HuH-7 (cell line): ENCODE measurements around the gene MSL3.

Experiments
- DNase-seq: peaks from one replicate; pipeline ENCODE4 v3.0.0; 2011; ENCODE audit warnings: low spot score

Gene MSL3

GRCh38 chrX:11759461-11760311 lies 1.6 kb downstream of the MSL3 start:
- peak; percentile 67 for DNase-seq

GRCh38 chrX:11760958-11761357 lies 2.9 kb downstream of the MSL3 start:
- DNase-seq = no peak

- no peak for DNase-seq
Measured at GRCh38 chrX:11764602-11765067, 6.6 kb downstream of the MSL3 start.

- DNase-seq = no peak
Measured at GRCh38 chrX:11765449-11765848, 7.4 kb downstream of the MSL3 start.

DNA sequence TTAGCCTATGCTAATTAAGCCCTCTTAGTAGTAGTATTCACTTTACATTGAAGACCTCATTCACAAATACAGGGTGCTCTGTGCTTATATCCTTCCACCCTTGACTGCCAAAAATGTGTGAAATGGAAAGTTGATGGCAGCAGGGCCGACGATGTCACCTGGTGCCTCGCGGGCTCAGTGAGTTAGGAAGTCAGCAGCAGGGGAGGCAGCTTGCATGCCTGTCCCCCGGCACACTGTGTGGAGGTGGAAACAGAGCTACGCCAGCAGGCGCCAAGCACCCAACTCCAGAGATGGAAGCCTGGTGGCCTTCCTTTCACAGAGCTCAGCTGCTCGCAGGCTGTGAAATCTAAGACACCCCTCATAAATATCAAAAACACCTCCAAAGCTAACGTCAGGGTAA lies 8.4 kb downstream of the MSL3 start:
- no peak for DNase-seq

- no peak for DNase-seq
Measured at GRCh38 chrX:11768039-11768438, 10.0 kb downstream of the MSL3 start.

DNA sequence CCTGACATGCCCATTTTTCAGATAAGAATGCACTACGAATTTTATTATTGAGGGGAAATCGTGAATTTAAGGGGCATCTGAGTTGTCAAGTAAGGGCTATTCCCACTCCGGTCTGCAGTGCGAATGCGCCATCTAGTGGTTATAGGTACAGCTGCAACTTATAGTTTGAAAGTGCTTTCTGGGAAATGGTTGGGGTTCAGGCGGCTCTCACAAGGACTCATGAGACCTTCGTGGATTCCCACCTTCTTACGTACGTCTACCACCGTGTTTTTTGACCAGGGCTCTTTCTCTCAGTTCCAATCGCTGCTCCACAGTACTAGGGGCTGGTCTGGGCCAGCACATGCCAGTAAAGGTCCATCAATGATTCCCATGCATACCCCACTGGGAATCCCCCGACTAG lies 12.3 kb downstream of the MSL3 start:
- DNase-seq = peak; percentile 28

DNA sequence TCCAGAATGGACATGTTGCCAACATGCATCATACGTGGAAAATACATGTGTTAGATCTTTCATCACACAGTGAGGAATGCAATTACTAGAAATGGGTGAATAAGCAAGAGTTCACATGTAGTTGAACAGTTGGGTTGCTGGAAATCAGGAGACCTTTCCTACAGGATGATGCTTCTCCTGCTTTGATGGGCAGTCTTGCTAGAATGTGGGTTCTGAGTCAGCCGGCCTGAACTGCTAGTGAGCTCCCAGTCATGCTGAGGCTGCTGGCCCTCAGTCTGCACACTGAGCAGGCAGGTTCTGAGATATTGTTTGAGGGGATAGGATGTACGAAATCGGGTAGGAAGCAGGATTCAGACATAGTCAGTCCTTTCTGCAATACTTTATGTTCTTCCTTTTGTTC lies 20.2 kb downstream of the MSL3 start:
- DNase-seq = no peak

DNA sequence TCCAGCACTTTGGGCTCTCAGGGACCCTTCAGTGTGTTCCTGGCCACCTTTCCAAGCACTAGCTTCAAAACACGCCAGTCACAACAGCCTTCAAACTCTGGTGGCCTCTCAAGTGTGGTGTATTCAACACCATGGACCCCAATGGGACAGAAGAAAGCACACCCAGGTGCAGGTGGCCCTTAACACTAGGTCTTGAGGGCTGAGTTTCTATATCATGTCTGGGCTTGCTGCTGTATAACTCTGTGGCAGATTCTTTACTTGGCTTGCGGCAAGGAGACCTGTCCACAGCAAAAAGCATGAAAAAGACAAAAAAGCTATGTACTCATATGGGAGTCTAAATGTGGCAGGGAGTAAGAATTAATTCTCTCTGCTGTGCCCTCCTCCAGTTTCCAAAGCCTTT lies 23.1 kb downstream of the MSL3 start:
- no peak for DNase-seq

DNA sequence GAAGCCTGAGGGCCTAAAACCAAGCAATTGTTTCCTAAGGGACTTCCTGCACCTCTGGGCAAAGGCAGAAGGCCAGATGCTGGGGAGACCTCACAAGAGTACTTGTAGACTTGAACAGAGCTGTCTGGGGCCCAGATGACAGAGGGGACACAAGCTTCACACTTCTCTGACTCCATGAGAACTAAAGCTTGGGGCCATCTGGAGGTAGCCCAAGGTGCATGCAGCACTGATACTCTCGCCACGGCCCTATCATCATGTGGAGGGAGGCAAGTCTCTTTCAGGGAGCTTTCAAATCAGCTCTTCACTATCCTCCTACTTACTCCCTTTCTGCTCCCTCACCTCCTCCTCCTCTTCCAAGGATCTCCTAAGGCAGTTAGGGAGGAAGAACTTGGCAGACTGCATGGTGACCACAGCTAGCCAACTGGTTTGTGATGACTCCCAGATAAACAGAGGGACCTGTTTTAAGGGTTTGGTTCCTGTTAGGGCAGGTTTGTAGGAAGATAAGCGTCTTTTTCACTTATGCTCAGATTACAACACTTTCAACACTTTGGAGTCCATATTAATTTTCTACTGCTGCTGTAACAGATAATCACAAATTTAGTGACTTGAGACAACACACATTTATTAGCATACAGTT lies 23.8 kb downstream of the MSL3 start:
- no peak for DNase-seq

DNA sequence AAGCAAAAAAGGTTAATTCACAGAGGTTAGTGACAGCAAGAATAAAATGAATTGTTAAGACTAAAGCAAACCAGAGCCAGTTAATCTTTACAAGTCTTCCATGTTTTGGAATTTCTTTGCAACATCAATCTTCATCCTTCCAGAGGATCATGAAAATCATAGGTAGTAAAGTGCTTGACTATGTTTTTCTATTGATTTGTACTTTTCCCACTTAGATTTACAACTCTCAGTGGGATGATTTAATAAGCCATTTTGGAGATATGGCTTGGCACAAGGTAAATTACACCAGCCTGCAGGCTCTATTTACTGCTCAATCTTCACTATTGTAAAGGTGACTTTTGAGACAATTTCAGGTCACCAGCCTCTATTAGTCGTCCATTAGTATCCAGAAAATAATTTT lies 26.5 kb downstream of the MSL3 start:
- DNase-seq = no peak

DNA sequence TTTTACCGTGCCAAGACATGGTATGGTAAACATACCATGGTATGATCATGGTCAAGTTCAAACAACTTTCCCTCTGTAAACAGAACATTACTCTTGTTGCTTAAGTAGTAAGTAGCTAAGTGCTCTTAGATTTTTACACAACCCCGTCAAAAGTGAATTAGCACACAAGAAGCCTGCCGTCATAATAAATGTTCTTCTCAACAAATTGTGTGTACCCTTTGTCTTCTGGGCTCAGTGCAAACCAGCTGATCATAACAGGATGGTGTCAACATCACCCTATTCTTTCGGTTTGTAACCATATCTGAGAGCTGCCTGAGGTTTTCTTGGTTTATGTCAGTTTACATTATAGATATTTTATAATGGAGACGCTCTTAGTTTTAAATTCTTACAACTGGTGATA lies 28.8 kb downstream of the MSL3 start:
- no peak for DNase-seq

GRCh38 chrX:11787564-11787963 lies 29.5 kb downstream of the MSL3 start:
- peak; percentile 5 for DNase-seq

- DNase-seq = no peak
Measured at GRCh38 chrX:11789809-11790208, 31.8 kb downstream of the MSL3 start.

GRCh38 chrX:11791090-11791489 lies 33.1 kb downstream of the MSL3 start:
- no peak for DNase-seq

DNA sequence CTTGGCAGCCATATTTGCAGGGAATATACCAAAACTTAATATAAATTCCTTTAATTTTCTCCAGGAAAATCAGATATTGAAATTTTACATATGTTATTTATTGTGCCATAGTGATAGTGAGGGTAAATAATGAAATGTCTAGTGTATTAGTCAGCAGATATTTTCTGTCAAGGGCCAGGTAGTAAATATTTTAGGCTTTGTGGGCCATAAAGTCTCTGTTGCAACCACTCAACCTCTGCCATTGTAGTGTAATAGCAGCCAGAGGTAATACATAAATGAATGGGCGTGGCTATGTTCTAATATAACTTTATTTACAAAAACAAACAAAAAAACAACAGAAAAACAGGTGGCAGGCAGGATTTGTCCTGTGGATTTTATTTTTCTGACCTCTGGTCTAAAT lies 33.5 kb downstream of the MSL3 start:
- no peak for DNase-seq

DNA sequence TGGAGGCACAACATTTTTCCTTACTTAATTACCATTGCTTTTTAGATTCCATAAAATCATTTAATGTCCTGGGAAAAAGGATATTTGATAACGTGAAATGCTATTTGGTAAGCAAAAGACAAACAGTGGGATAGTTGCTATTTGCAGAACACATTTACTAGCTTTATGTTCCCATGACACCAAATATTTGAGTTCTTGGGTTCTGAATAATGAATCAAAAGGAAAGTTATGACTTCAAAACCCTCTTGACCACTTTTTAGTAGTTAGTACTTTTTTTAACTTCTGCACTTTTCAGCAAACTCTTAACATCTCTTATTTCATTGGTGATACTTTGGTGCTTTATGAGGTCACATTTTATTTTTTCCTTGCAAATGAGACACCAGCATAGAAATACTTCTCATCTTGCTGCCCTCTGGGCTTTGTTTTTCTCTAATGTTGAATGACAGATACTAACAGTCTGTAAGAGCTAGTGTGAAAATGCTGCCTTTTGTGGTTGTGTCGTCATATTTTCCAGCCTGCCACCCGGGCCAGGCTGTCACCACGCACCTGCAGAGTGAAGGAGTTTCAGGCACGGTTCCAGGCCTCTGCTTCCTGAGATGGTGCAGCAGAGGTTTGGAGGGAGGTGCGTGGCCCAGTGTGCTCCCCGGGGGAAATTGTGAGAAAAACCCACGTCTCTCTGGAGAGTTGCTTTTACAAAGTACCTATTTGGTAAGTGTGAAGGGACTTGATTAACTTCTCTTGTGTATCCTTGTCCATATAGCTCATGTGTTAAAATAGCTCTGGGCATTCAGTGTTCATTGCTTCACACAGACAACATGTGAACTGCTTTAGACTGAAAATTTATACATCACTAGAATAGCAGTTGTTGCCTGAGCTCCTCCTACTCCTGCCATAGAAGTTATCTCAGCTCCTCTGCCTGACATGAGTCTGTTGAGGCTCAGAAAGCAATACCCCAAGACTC lies 34.7 kb downstream of the MSL3 start:
- no peak for DNase-seq

DNA sequence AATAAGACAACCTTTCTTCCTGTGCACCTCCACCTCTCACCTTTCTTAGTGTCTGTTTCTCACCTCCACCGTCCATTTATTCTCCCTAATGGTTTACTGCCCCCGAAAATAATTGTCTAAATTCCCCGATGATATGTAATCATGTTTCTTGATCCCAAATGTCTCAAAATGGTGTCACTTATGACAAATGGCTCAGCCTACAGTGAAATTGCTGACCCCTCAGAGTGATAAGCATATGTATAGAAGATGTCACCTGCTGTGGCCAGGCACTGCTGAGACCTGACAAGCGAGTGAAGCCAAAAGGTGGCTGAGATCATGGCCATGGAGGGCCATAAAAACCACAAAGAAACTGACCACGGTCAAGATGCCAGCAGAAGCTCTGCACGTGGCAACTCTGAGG lies 35.7 kb downstream of the MSL3 start:
- no peak for DNase-seq

- DNase-seq = no peak
Measured at GRCh38 chrX:11813341-11813740, 55.3 kb downstream of the MSL3 start.
